ENCODE measurements around the gene KCNT2. TPM values are rescaled to one million over a fixed set of nuclear protein-coding genes. Genes with fewer than 3 reads are reported as not detected.

Gene KCNT2
- total RNA-seq, 3 donors from 2014 or later, result 2.6 to 3.7 (median 3.0) TPM

- H3K4me3 ChIP-seq, result no peak overlapping the region
- no peaks in the 10 kb centered on the region for H3K36me3 ChIP-seq
- H3K27ac ChIP-seq, result no peak overlapping the region
- H3K4me1 ChIP-seq, result no peaks in the 10 kb centered on the region
- no peaks in the 10 kb centered on the region for H3K27me3 ChIP-seq
- no peaks in the 10 kb centered on the region for H3K9me3 ChIP-seq
- TF ChIP-seq POLR2A (IDR thresholded peaks at IDR 0.05) (no peak), POLR2AphosphoS5 (IDR thresholded peaks at IDR 0.05) (no peak), CTCF (IDR thresholded peaks at IDR 0.05) (no peak)
- intact Hi-C loops (cut with DNase I; ENCODE audit: low total_unique reads), result loop anchor here (10.0 kb wide), 1 partner anchor 1444 kb away; no protein-coding TSS in a partner anchor
- DNase-seq (ENCODE audit: low spot score in 2 of 2), result no peak
Observed at GRCh38 chr1:196550731-196551130, 57.5 kb downstream of the KCNT2 start.

- TF ChIP-seq POLR2A (IDR thresholded peaks at IDR 0.05), result no peak
- H3K27ac ChIP-seq, result no peak overlapping the region
Observed at GRCh38 chr1:196546272-196547111, 61.7 kb downstream of the KCNT2 start.

GRCh38 chr1:196545222-196545621 is 63.0 kb downstream of the KCNT2 start:
- no peaks in the 10 kb centered on the region for H3K36me3 ChIP-seq
- H3K27ac ChIP-seq, result no peak overlapping the region
- intact Hi-C loops (cut with DNase I; ENCODE audit: low total_unique reads), result no loop called here
- no peaks in the 10 kb centered on the region for H3K9me3 ChIP-seq
- no peaks in the 10 kb centered on the region for H3K4me1 ChIP-seq
- H3K27me3 ChIP-seq, result no peaks in the 10 kb centered on the region
- no peak for DNase-seq (ENCODE audit: low spot score in 2 of 2)
- TF ChIP-seq CTCF (IDR thresholded peaks at IDR 0.05) (no peak), POLR2A (IDR thresholded peaks at IDR 0.05) (no peak), POLR2AphosphoS5 (IDR thresholded peaks at IDR 0.05) (no peak)
- no peak overlapping the region for H3K4me3 ChIP-seq

More at GRCh38 chr1:196546272-196547111, 61.7 kb downstream of the KCNT2 start:
- no peaks in the 10 kb centered on the region for H3K9me3 ChIP-seq
- no peak overlapping the region for H3K4me3 ChIP-seq
- H3K27me3 ChIP-seq, result no peaks in the 10 kb centered on the region
- no peaks in the 10 kb centered on the region for H3K36me3 ChIP-seq
- no peak for DNase-seq (ENCODE audit: low spot score in 2 of 2)
- H3K4me1 ChIP-seq, result no peaks in the 10 kb centered on the region
- intact Hi-C loops (cut with DNase I; ENCODE audit: low total_unique reads), result no loop called here

- no peak for DNase-seq (ENCODE audit: low spot score in 2 of 2)
- TF ChIP-seq POLR2AphosphoS5 (IDR thresholded peaks at IDR 0.05), result no peak
- TF ChIP-seq CTCF (IDR thresholded peaks at IDR 0.05), result no peak
- no peak for TF ChIP-seq POLR2A (IDR thresholded peaks at IDR 0.05)
- H3K4me1 ChIP-seq, result no peaks in the 10 kb centered on the region
- H3K27me3 ChIP-seq, result no peaks in the 10 kb centered on the region
- H3K36me3 ChIP-seq, result no peaks in the 10 kb centered on the region
- no peak overlapping the region for H3K27ac ChIP-seq
- no peak overlapping the region for H3K4me3 ChIP-seq
- no peaks in the 10 kb centered on the region for H3K9me3 ChIP-seq
- intact Hi-C loops (cut with DNase I; ENCODE audit: low total_unique reads), result no loop called here
Observed at GRCh38 chr1:196544617-196545016, 63.6 kb downstream of the KCNT2 start.

- intact Hi-C loops (cut with DNase I; ENCODE audit: low total_unique reads), result no loop called here
- DNase-seq (ENCODE audit: low spot score in 2 of 2), result no peak
- H3K27ac ChIP-seq, result no peak overlapping the region
Observed at GRCh38 chr1:196543833-196544232, 64.4 kb downstream of the KCNT2 start.

More at GRCh38 chr1:196543833-196544232, 64.4 kb downstream of the KCNT2 start:
- no peaks in the 10 kb centered on the region for H3K36me3 ChIP-seq
- H3K4me3 ChIP-seq, result no peak overlapping the region
- H3K4me1 ChIP-seq, result no peaks in the 10 kb centered on the region
- TF ChIP-seq POLR2A (IDR thresholded peaks at IDR 0.05), result no peak
- no peak for TF ChIP-seq CTCF (IDR thresholded peaks at IDR 0.05)
- no peak for TF ChIP-seq POLR2AphosphoS5 (IDR thresholded peaks at IDR 0.05)
- H3K27me3 ChIP-seq, result no peaks in the 10 kb centered on the region
- H3K9me3 ChIP-seq, result no peaks in the 10 kb centered on the region
